NCI-H524 (cell line): ENCODE results near the gene ABCA2.

ENCODE experiments used
- DNase-seq, 2 experiments: peaks; one replicate each; lab custom pipeline; 2025; lab: John Stamatoyannopoulos, UW

The ABCA2 gene

DNA sequence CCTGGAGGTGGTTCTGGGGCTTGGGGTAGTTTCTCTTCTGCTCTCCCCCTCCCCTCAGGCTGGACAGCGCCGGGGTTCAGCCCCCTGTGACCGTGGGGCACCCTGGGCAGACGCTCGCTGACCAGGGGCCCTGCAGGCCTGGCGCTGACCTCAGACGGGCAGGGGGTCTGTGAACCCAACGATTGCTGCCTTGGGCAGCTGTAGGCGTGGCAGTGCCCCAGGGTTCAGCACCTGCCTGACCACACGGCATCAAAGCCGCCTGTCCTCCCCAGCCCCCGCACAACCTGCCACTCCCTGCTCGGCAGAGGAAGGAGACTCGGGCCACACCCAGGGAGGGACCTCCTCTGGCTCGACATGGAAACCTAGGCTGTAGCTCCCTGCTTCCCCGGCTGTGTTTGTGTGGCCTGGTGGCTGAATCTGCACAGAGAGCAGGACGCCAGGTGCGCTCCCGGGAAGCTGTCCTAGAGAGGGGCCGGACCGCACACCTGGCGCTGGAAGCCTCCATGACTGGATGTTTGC, 63.8 kb downstream of the ABCA2 start:
- no peak for DNase-seq

DNA sequence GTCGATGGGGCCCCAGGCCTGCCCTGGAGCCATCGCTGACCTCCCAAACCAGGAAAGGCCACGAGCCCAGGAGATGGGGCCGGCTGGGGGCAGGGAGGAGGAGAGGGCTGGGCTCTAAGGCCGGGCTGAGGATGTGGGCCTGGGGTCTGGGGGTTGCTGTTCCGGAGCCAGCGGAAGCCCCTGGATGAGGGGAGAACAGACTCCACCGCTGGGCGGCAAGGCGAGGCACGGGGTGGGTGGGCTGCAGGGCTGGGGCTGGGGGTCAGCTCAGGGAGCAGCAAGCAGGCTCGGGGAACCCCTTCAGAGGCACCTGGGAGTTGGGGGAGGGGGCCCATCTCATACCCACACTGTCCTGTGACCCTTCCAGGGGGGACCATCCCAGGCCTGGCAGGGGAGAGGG, 64.3 kb downstream of the ABCA2 start:
- no peak for DNase-seq

DNA sequence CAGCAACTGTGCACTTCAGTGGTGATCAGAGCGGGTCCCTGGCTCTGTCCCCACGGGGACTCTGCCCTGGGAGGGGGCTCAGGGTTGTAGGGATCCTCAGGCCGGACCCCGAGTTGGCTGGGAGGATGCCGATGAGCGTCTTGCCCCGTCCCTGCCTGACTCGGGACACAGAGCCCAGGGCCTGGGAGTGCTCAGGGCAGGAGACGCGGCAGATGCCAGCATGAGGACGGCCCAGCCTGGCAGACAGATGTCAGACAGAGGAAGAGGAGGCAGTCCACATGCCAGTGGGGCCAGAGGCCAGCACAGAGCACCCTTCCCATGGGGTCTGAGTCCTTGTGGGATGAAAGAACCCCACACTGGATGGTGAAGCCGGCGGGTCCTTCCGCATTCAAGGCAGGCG, 64.7 kb downstream of the ABCA2 start:
- peak in 1 of 2 experiments; percentile 53 for DNase-seq

DNA sequence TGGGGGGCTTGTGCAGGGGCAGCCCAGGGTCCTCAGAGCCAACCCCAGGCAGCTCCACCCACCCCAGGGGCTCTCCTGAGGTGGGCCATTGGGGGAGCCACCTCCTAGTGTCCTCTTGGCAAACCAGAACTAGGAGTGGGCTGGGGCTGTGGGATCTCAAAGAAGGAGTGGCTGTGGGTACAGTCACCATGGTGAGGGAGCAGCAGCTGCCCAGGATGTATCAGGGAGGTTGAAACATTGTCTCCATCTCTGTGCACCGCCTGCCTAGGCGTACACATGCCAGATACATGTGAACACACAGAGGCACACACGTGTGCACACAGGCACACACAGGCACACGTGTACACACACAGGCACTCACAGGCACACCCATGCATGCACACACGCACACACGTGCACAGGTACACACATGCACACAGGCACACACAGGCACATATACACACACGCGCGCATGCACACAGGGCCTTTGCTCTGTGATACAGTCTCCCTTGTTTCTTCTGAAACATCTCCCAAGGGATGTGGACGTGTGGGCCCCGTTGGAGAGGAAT, 65.3 kb downstream of the ABCA2 start:
- DNase-seq: no peak

DNA sequence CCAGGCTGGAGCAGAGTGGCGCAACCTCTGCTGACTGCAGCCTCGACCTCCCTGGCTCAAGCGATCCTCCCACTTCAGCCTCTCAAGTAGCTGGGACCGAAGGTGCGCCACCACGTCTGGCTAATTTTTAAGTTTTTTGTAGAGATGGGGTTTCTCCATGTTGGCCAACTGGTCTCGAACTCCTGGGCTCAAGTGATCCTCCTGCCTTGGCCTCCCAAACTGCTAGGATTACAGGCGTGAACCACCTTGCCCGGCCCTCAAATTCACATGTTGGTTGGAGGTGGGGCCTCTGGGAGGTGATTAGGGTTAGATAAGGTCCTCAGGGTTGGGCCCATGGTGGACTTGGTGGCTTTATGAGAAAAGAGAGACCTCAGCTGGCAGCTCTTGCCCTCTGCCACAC, 65.9 kb downstream of the ABCA2 start:
- no peak for DNase-seq

DNA sequence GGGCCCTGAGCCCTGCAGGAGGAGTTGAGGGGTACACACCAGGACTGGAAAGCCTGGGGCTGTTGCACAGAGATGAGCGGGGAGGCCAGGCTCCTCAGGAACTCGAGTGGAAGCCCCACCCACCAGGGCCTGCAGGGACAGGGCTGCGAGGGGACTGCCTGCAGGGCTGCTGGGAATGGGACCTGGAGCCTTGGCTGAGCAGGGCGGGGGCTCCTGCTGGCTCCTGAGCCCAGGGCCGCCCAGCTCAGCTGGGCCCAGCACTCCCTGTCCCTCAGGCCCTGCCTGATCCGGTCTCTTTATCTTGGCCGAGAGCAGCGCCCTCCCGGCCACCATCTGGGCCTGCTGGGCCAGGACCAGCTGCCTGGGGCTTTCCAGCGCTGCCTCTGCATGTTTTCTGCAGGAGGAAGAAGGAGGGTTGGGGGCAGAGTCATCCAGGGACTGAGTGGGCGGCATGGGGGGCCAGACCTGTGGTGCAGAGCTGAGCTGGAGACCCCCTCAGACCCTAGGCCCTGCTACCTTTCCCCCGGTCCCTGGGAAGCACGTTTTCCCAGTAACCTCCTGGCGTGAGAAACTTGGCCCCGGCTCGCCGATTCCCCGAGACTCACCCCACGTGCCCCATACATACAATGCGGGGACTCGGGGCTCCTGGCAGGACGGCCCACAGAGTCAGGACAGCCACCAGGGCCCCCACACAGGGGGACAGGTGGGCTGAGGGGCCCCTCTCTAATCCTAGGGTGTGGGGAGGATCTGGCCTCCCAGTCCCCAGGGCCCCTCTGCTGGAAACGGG, 66.6 kb downstream of the ABCA2 start:
- peak in 1 of 2 experiments; percentile 26 for DNase-seq

DNA sequence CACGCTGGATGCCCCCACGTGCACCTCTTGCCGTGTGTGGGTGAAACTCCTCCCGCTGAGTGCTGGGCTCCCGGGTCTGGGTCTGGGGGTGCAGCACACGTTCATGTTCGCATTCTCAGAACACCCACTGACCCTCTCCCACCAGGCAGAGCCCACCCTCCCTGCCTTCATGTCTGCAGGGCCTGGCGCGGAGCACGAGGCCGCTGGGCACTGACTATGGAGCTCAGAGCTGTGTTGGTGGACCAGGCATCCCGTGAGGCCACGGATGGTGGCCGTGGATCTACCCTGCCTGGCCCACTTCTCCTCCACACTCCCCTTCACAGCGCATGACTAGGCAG, 67.1 kb downstream of the ABCA2 start:
- DNase-seq: no peak

DNA sequence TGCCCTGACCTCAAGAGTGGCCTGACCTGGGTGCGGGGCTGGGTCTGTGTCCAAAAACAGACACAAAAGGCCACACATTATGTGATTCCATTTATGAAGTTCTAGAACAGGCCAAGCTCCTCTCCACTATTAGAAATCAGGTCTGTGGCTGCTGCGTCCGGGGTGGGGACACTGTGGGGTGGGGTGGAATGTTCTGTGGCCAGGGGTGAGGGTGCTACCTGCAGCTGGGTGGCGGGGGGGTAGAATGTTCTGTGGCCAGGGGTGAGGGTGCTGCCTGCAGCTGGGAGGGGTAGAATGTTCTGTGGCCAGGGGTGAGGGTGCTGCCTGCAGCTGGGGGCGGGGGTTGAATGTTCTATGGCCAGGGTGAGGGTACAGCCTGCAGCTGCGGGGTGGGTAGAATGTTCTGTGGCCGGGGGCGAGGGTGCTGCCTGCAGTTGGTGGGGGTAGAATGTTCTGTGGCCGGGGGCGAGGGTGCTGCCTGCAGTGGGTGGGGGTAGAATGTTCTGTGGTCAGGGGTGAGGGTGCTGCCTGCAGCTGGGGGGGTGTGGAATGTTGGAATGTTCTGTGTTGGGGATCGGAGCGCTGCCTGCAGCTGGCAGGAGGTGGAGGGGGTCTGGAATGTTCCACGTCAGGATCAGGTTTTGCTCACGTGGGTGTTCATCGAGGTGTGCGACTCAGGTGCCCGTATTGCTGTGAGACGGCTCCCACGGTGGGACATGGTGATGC, 67.7 kb downstream of the ABCA2 start:
- no peak for DNase-seq

DNA sequence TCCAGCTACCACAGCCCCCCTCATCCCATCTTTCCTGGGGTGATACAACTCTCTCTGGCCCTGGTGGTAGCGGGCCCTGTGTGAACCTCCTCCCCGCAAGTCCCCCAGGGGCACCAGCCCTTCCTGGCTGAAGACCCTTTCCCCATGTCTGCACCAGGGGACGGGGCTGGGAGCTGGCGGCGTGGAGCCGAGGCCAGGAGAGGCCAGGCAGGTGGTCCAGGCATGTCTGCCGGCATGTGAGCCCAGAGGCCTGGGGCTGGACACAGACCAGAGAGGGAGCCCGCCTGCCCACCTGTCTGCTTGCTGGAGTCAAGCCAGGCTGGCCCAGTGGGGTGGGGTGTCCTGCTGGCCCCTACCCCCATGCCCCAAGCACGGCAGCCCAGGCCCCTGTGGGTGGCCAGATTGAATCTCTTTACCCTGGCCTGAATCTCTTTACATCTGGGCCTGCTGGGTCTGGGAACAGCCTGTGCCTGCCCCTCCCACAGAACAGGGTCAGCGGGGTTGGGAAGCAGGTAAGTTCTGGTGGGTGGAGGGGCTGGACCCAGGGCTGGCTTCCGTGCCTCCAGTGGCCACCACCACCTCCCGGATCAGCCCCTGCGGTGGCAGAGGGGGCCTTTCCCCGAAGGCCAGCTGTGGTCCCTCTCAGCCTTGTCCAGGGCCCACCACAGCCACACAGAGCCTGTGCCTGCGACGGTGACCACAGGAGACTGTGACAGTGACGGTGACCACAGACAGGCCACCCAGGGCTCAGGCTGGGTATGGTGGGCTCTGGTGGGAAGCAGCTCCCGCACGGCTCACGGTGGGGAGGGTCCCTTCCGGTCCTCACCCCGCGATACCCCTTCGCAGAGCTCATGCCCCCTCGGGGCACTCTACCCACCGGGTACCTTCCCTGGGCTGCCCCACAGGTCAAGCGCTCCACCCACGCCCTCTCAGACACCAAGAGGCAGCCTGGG, 68.9 kb downstream of the ABCA2 start:
- DNase-seq: no peak

DNA sequence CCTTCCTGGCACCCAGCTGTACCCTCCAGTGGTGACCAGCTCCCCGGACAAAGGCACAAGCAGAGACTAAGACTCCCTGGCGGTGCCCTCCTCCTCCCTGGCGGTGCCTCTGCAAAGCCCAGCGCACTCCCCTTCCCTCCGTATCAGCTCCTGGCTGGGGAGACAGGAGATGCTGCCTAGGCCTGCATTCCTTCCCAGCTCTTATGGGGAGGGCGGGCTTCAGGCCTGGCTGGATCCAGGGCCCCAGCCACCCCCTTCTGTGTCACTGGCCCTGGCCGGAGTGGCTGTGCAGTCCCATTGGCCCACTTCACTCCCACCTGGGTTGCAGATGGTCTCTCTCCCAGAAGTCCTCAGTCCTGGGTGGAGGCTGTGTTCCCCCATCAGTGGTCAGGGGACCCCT, 69.6 kb downstream of the ABCA2 start:
- no peak for DNase-seq

DNA sequence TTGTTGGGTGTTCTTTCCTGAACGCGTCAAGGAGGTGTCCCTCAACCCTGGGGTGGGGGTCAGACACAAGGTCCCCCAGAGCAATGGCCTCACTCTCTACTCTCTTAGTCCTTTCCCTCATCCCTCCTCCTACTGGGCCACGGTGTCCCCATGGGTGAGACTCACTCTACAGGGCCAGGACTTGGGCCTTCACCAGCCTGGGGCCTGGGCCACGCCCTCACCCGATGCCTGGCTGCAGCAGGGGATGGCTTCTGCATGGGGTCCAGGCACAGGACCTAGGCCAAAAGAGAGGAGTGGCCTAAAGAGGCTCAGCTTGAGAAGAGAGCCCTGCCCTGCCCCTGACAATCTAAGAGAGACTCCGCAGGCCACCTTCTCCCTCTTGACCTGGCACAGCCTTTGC, 70.1 kb downstream of the ABCA2 start:
- no peak for DNase-seq

DNA sequence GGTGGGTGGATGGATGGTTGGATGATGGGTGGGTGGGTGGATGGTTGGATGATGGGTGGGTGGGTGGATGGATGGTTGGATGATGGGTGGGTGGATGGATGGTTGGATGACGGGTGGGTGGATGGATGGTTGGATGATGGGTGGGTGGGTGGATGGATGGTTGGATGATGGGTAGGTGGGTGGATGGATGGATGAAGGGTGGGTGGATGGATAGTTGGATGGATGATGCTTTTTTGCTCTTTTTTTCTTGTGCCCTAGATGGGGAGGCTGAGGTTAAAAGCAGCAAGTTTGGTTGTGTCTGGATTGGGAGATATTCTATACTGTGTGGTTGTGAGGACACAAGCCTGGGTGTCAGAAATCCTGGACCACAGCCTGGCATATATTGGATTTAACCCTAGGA, 70.6 kb downstream of the ABCA2 start:
- DNase-seq: no peak
